ENCODE results near the gene CAMTA1. TPM values are rescaled to one million over a fixed set of nuclear protein-coding genes. Genes with fewer than 3 reads are reported as not detected.
"Not testable (repeated sequence)": the region's sequence is repeated elsewhere in the genome, so short reads cannot be mapped to it uniquely, and the experiment has no call there.

The CAMTA1 gene
- total RNA-seq, 1 donor from 2014 or later = 63.8 TPM

DNA sequence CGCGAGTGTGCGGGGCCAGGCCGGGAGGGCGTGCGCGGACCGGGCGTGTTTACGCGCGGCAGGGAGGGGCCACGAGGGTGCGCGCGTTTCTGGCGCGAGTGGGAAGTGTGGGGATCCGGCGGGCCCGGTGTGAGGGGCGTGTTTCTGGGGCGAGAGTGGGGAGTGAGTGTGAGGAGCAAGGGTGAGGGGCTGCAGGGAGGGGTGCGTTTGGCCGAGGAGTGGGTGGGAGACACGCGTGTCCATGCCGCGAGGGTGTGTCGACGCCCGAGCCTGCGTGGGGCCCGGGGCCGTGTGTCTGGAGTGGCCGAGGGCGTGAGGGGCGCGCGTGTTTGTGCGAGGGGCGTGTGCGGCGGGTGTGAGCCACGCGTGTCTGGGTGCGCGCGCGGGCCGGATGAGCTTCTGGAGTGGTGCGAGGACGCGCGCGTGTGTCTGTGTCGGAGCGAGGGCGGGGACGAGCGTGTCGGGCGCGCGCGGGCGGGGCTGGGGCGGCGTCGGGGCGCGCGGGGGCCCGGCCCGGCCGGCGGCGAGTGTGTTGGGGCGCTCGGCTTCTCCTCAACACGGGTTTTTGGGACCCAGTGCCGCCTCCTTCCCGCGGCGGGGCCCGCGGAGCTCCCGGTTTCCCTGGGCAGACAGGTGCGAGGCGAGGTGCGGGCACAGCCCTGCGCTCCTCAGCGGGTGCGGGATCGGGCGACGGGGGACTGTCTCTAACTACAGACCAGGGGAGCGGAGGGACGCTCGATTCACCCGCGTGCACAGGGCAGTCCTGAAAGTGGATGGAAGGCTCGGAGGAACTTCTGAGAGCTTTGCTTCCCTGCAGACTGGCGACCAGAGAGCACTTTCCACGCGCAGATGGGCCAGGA lies 920.0 kb downstream of the CAMTA1 start:
- H3K4me3 Mint-ChIP-seq (ENCODE audit: unreplicated experiment) = peak overlapping the region; percentile 71
- no peak overlapping the region for H3K27ac Mint-ChIP-seq (ENCODE audit: unreplicated experiment)
- TF ChIP-seq, protein P1, sequence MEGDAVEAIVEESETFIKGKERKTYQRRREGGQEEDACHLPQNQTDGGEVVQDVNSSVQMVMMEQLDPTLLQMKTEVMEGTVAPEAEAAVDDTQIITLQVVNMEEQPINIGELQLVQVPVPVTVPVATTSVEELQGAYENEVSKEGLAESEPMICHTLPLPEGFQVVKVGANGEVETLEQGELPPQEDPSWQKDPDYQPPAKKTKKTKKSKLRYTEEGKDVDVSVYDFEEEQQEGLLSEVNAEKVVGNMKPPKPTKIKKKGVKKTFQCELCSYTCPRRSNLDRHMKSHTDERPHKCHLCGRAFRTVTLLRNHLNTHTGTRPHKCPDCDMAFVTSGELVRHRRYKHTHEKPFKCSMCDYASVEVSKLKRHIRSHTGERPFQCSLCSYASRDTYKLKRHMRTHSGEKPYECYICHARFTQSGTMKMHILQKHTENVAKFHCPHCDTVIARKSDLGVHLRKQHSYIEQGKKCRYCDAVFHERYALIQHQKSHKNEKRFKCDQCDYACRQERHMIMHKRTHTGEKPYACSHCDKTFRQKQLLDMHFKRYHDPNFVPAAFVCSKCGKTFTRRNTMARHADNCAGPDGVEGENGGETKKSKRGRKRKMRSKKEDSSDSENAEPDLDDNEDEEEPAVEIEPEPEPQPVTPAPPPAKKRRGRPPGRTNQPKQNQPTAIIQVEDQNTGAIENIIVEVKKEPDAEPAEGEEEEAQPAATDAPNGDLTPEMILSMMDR (IDR thresholded peaks at IDR 0.05) = no peak
- no peaks in the 10 kb centered on the region for H3K9me3 Mint-ChIP-seq (ENCODE audit: low read depth)
- peaks cover 3% of the 10 kb centered on the region for H3K27me3 Mint-ChIP-seq (ENCODE audit: low read depth)
- DNase-seq (ENCODE audit: low spot score) = no peak
- peaks cover 8% of the 10 kb centered on the region for H3K4me1 Mint-ChIP-seq (ENCODE audit: low read depth)
- peaks cover 1% of the 10 kb centered on the region for H3K36me3 Mint-ChIP-seq (ENCODE audit: low read depth)

DNA sequence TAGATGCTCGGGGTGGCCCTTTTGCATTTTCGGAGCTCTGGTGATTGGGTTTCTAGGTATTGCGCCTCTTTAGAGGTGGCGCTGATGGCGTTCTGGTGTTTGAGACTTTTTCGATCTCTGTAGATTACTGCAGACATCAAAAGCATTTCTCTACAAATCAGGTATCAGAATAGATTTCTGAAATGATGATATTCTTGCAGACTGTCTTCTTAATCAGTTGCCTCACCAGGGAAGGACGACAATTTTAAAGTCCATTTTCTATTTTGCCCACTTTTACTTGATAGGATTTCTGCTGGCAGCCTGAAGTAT lies 920.6 kb downstream of the CAMTA1 start:
- Mint-ChIP-seq H3K27ac (ENCODE audit: unreplicated experiment) (no peak overlapping the region), H3K4me1 (ENCODE audit: low read depth) (peaks cover 8% of the 10 kb centered on the region)

DNA sequence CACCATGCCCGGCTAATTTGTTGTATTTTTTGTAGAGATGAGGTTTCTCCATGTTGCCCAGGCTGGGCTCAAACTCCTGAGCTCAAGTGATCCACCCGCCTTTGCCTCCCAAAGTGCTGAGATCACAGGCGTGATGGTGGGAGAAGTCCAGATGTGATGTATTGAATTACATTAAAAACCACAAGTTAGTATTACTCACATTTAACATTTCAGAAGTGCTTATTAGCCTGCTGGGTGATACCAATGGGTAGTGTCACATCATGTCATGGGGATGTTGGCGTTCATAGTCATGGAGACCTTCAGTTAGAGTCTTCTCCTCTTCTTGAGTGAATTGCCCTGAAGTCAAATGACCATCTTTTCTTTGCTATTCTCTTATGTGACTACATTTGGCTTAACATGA lies 922.3 kb downstream of the CAMTA1 start:
- H3K4me1 Mint-ChIP-seq (ENCODE audit: low read depth) = peaks cover 8% of the 10 kb centered on the region
- TF ChIP-seq, protein P1 (IDR thresholded peaks at IDR 0.05) = no peak
- DNase-seq (ENCODE audit: low spot score) = no peak
- no peak overlapping the region for H3K27ac Mint-ChIP-seq (ENCODE audit: unreplicated experiment)
- H3K4me3 Mint-ChIP-seq (ENCODE audit: unreplicated experiment) = no peak overlapping the region
- no peaks in the 10 kb centered on the region for H3K9me3 Mint-ChIP-seq (ENCODE audit: low read depth)
- peaks cover 3% of the 10 kb centered on the region for H3K27me3 Mint-ChIP-seq (ENCODE audit: low read depth)
- H3K36me3 Mint-ChIP-seq (ENCODE audit: low read depth) = no peaks in the 10 kb centered on the region

More for the DNA sequence above, 920.6 kb downstream of the CAMTA1 start:
- TF ChIP-seq, protein P1 (IDR thresholded peaks at IDR 0.05) = no peak
- Mint-ChIP-seq H3K27me3 (ENCODE audit: low read depth) (peaks cover 3% of the 10 kb centered on the region), H3K9me3 (ENCODE audit: low read depth) (no peaks in the 10 kb centered on the region), H3K4me3 (ENCODE audit: unreplicated experiment) (peak overlapping the region; percentile 71), H3K36me3 (ENCODE audit: low read depth) (no peaks in the 10 kb centered on the region)
- DNase-seq (ENCODE audit: low spot score) = no peak

DNA sequence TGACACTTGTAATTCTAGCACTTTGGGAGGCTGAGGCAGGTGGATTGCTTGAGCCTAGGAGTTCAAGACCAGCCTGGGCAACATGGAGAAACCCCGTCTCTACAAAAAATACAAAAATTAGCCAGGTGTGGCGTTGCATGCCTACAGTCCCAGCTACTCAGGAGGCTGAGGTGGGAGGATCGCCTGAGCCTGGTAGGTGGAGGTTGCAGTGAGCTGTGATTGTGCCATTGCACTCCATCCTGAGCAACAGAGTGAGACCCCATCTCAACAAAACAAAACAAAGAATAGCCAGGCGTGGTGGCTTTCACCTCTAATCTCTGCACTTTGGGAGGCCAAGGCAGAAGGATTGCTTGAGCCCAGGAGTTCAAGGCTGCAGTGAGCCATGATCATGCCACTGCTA lies 922.8 kb downstream of the CAMTA1 start:
- not testable (repeated sequence) for H3K36me3 Mint-ChIP-seq (ENCODE audit: low read depth); H3K27ac Mint-ChIP-seq (ENCODE audit: unreplicated experiment); H3K27me3 Mint-ChIP-seq (ENCODE audit: low read depth); H3K9me3 Mint-ChIP-seq (ENCODE audit: low read depth); H3K4me3 Mint-ChIP-seq (ENCODE audit: unreplicated experiment); H3K4me1 Mint-ChIP-seq (ENCODE audit: low read depth); DNase-seq (ENCODE audit: low spot score)

DNA sequence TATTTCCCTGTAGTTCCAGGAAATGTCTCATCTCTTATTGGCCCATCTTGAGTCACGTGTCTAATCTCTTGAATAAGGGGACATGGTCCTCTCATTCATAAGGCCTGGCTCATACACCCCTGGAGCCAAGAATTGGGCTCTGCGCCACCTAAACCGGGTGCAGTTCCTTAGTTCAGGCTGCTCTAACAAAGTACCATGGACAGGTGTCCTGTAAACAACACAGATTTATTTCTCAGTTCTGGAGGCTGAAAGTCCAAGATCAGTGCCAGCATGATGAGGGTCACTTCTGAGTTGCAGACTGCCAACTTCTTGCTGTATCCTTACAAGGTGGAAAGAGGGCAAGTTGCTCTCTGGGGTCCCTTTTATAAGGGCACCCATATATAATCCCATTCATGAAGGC lies 925.6 kb downstream of the CAMTA1 start:
- no peaks in the 10 kb centered on the region for H3K36me3 Mint-ChIP-seq (ENCODE audit: low read depth)
- H3K9me3 Mint-ChIP-seq (ENCODE audit: low read depth) = no peaks in the 10 kb centered on the region
- TF ChIP-seq, protein P1 (IDR thresholded peaks at IDR 0.05) = no peak
- no peak overlapping the region for H3K4me3 Mint-ChIP-seq (ENCODE audit: unreplicated experiment)
- no peaks in the 10 kb centered on the region for H3K27me3 Mint-ChIP-seq (ENCODE audit: low read depth)
- no peak overlapping the region for H3K27ac Mint-ChIP-seq (ENCODE audit: unreplicated experiment)
- no peak for DNase-seq (ENCODE audit: low spot score)
- H3K4me1 Mint-ChIP-seq (ENCODE audit: low read depth) = peaks cover under 1% of the 10 kb centered on the region
